Endothelial cell of umbilical vein (primary cell): Measurements from ENCODE around the gene COQ3. TPM values are rescaled to one million over a fixed set of nuclear protein-coding genes. Genes with fewer than 3 reads are reported as not detected.

ENCODE experiments used
- BruUV-seq: library from RNA; stranded (reverse); fragments of 400-500 nt; replicated peaks from 2 replicates; lab custom pipeline; 2021; lab: Mats Ljungman, UMichigan
- CTCF ChIA-PET: fragments of 300-600, 350-600 bp; sonication (Branson Sonifier 250); formaldehyde crosslinking; loops from one replicate; lab custom pipeline; 2021; ENCODE audit warnings: antibody characterized with exemption, inconsistent platforms; lab: Charles Lee
- POLR2A ChIA-PET: fragments of 300-600, 350-600 bp; sonication (Branson Sonifier 250); formaldehyde crosslinking; loops from one replicate; lab custom pipeline; 2021; ENCODE audit warnings: antibody characterized with exemption, inconsistent platforms; lab: Charles Lee
- DNase-seq: peaks from one replicate; pipeline ENCODE4 v3.0.0-alpha.2; 2011; ENCODE audit warnings: low read depth, low spot score
- FAIRE-seq: peaks from 2 replicates; lab custom pipeline; 2011; peaks lifted over from hg19 to GRCh38; lab: Jason Lieb, UNC
- H2AFZ ChIP-seq: 2 replicates; pipeline ENCODE4 v1.6.0; 2012; ENCODE audit warnings: low read depth, low read length, control low read depth, inconsistent platforms
- H3K27ac ChIP-seq: 2 replicates; pipeline ENCODE4 v1.5.1; 2011; ENCODE audit warnings: low read depth, mild to moderate bottlenecking, control low read depth, low read length, moderate library complexity; ENCODE audit not compliant: insufficient read depth
- H3K27me3 ChIP-seq, 2 experiments: 2 replicates each; pipeline versions ENCODE4 v1.6.0 to v1.6.1; 2011; ENCODE audit warnings: low read length in 2 of 2, mixed read lengths in 1 of 2; ENCODE audit not compliant: control insufficient read depth in 2 of 2, insufficient read depth in 2 of 2
- H3K36me3 ChIP-seq, 2 experiments: 2 replicates in 1 of 2; 3 replicates in 1 of 2; pipeline ENCODE4 v1.5.1; 2011; ENCODE audit warnings: low read length in 2 of 2, mild to moderate bottlenecking in 1 of 2, moderate library complexity in 1 of 2; ENCODE audit not compliant: control insufficient read depth in 2 of 2, insufficient read depth in 2 of 2; ENCODE audit errors: extremely low read depth in 1 of 2
- H3K4me1 ChIP-seq: 3 replicates; pipeline ENCODE4 v1.5.1; 2011; ENCODE audit warnings: mild to moderate bottlenecking, low read length; ENCODE audit not compliant: control insufficient read depth, insufficient read depth; ENCODE audit errors: extremely low read depth
- H3K4me2 ChIP-seq: 2 replicates; pipeline ENCODE4 v1.6.1; 2011; ENCODE audit warnings: low read length, control low read depth, mixed read lengths; ENCODE audit not compliant: insufficient read depth
- H3K4me3 ChIP-seq, 3 experiments: fragments of 200-600 bp in 1 of 3; sonication (generic), shearing (Covaris generic) in 1 of 3; replicated peaks in 1 of 3; 2 replicates each; pipeline ENCODE4 v1.5.1; 2011 to 2016; ENCODE audit warnings: control low read depth in 3 of 3, low read length in 3 of 3, mild to moderate bottlenecking in 2 of 3, inconsistent platforms in 1 of 3, low read depth in 1 of 3, moderate library complexity in 1 of 3; ENCODE audit not compliant: insufficient read depth in 1 of 3
- H3K79me2 ChIP-seq: 2 replicates; pipeline ENCODE4 v1.6.0; 2012; ENCODE audit warnings: low read length, inconsistent platforms; ENCODE audit not compliant: control insufficient read depth, insufficient read depth
- H3K9ac ChIP-seq: replicated peaks from 2 replicates; pipeline ENCODE3; 2011; ENCODE audit warnings: low read length, control low read depth; ENCODE audit not compliant: insufficient read depth; ENCODE audit errors: extremely low read depth
- H3K9me1 ChIP-seq: replicated peaks from 3 replicates; pipeline ENCODE4 v1.6.0; 2011; ENCODE audit warnings: mild to moderate bottlenecking, low read length; ENCODE audit not compliant: control insufficient read depth, insufficient read depth; ENCODE audit errors: extremely low read depth
- H3K9me3 ChIP-seq: replicated peaks from 2 replicates; pipeline ENCODE4 v1.5.1; 2012; ENCODE audit warnings: low read length, inconsistent platforms; ENCODE audit not compliant: control insufficient read depth, insufficient read depth
- H4K20me1 ChIP-seq: replicated peaks from 2 replicates; pipeline ENCODE3; 2011; ENCODE audit warnings: mild to moderate bottlenecking, low read length; ENCODE audit not compliant: control insufficient read depth, insufficient read depth; ENCODE audit errors: extremely low read depth
- EZH2 ChIP-seq: IDR thresholded peaks from 2 replicates; pipeline ENCODE4 v1.6.1; 2012; ENCODE audit warnings: borderline replicate concordance, low read depth, mild to moderate bottlenecking, moderate library complexity, low read length, inconsistent platforms; ENCODE audit not compliant: severe bottlenecking
- FOS ChIP-seq: IDR thresholded peaks from 2 replicates; pipeline ENCODE4 v1.6.1; 2011; ENCODE audit warnings: mild to moderate bottlenecking, low read length, moderate library complexity, borderline replicate concordance; ENCODE audit not compliant: insufficient read depth
- GATA2 ChIP-seq: IDR thresholded peaks from 2 replicates; pipeline ENCODE4 v1.7.0; 2011; ENCODE audit warnings: low read depth, mild to moderate bottlenecking, moderate library complexity, mixed read lengths, low read length; ENCODE audit not compliant: insufficient read length, insufficient read depth
- JUN ChIP-seq: IDR thresholded peaks from 2 replicates; pipeline ENCODE4 v1.6.1; 2011; ENCODE audit warnings: borderline replicate concordance, low read depth; ENCODE audit not compliant: insufficient read length, insufficient read depth
- MYC ChIP-seq: IDR thresholded peaks from one replicate; pipeline ENCODE4 v1.6.1; 2011; ENCODE audit warnings: mild to moderate bottlenecking, low read depth, low read length
- POLR2A ChIP-seq: IDR thresholded peaks from 2 replicates; pipeline ENCODE4 v1.6.1; 2012; ENCODE audit warnings: low read depth, mild to moderate bottlenecking, control low read depth, low read length
- POLR2AphosphoS5 ChIP-seq: IDR thresholded peaks from 2 replicates; pipeline ENCODE4 v1.6.1; 2012; ENCODE audit warnings: low read depth, mild to moderate bottlenecking, control low read depth, low read length, moderate library complexity; ENCODE audit not compliant: insufficient read depth
- dilution Hi-C: fragments of 300-500 bp; cut with MboI; formaldehyde crosslinking; loops from one replicate; pipeline ENCODE4 v1.15.0; 2019; ENCODE audit warnings: low sequenced_read_pairs; ENCODE audit not compliant: extremely low pct_ligation_motif_present
- intact Hi-C: fragments of 100-400 bp; cut with micrococcal nuclease; formaldehyde crosslinking; loops from one replicate; pipeline ENCODE4 v1.10.0; 2022
- polyA plus RNA-seq, 4 experiments: library from polyadenylated mRNA; depleted of rRNA in 3 of 4; stranded (reverse) in 3 of 4; unstranded in 1 of 4; fragments of >200 nt; gene quantifications; 2 replicates each; pipeline versions ENCODE4 v1.2.1 to v1.2.3, GENCODE V29; 2011 to 2012; ENCODE audit warnings: missing spikeins in 1 of 4
- total RNA-seq: library from RNA; stranded (reverse); gene quantifications from 2 replicates; pipeline ENCODE4 v1.2.3, GENCODE V29; 2021
- TF ChIP-seq, protein P1 (sequence below), 2 donors: IDR thresholded peaks; 1 replicate in 1 of 2; 2 replicates in 1 of 2; pipeline ENCODE4 v1.5.1; 2011; ENCODE audit warnings: low read length in 2 of 2, mild to moderate bottlenecking in 2 of 2, moderate library complexity in 2 of 2, control low read depth in 1 of 2, inconsistent platforms in 1 of 2, low read depth in 1 of 2; ENCODE audit not compliant: insufficient read depth in 1 of 2; ENCODE audit errors: extremely low read depth in 1 of 2
- TF ChIP-seq, protein P2 (sequence below): IDR thresholded peaks from 2 replicates; pipeline ENCODE4 v1.6.1; 2011; ENCODE audit not compliant: insufficient read depth, insufficient read length

COQ3 gene
- total and polyA plus RNA-seq, 2 donors (not counting 3 experiments of a cell fraction or from before 2014, with no cell fraction given) = 4.0 to 7.5 TPM

DNA sequence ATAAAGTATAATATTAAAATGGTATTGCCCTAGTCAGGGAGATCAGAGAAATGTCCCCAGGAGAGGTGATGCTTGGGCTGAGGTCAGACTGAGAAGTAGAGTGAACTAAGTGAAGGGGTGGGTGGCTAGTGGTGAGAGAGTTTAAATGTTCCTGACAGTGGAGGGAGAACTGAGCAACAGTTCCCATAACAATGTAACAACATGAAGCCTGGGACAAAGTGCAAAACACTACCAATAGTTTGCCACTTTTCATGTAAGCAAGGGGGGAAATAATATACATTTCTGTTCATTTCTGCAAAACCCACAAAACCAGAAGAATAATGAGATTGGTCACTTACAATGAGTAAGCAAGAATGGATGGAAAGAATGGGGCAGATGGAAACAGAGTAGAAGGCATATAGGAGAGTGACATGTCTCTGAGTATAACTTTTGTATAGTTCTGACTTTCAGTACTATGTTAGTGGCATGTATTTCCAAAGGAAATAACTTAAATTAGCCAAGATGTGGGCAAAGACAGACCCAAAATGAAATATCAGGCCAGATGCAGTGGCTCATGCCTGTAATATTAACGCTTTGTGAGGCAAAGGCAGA, 31.2 kb downstream of the COQ3 start:
- peaks cover 4 to 17% of the 10 kb centered on the region in 2 experiments for H3K27me3 ChIP-seq
- no peaks in the 10 kb centered on the region for H3K36me3 ChIP-seq
- intact Hi-C loops (no loop called here), dilution Hi-C loops (no loop called here)
- H3K4me2 ChIP-seq = no peak overlapping the region
- ChIA-PET POLR2A (no interaction called here), CTCF (no interaction called here)
- H3K79me2 ChIP-seq = no peaks in the 10 kb centered on the region
- H3K9me3 ChIP-seq = no peaks in the 10 kb centered on the region
- no peaks in the 10 kb centered on the region for H3K4me1 ChIP-seq
- no peak for FAIRE-seq
- no peak overlapping the region for H2AFZ ChIP-seq
- DNase-seq = no peak
- no peaks in the 10 kb centered on the region for H4K20me1 ChIP-seq
- H3K4me3 ChIP-seq = no peak overlapping the region
- TF ChIP-seq JUN (no peak), EZH2 (no peak), POLR2A (no peak), MYC (no peak), POLR2AphosphoS5 (no peak), GATA2 (no peak), FOS (no peak)
- TF ChIP-seq, protein P1, sequence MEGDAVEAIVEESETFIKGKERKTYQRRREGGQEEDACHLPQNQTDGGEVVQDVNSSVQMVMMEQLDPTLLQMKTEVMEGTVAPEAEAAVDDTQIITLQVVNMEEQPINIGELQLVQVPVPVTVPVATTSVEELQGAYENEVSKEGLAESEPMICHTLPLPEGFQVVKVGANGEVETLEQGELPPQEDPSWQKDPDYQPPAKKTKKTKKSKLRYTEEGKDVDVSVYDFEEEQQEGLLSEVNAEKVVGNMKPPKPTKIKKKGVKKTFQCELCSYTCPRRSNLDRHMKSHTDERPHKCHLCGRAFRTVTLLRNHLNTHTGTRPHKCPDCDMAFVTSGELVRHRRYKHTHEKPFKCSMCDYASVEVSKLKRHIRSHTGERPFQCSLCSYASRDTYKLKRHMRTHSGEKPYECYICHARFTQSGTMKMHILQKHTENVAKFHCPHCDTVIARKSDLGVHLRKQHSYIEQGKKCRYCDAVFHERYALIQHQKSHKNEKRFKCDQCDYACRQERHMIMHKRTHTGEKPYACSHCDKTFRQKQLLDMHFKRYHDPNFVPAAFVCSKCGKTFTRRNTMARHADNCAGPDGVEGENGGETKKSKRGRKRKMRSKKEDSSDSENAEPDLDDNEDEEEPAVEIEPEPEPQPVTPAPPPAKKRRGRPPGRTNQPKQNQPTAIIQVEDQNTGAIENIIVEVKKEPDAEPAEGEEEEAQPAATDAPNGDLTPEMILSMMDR (IDR thresholded peaks at IDR 0.05; ENCODE audit: extremely low read depth in 1 of 2, insufficient read depth in 1 of 2, low read depth in 1 of 2, low read length in 2 of 2) = no peak
- TF ChIP-seq, protein P2, sequence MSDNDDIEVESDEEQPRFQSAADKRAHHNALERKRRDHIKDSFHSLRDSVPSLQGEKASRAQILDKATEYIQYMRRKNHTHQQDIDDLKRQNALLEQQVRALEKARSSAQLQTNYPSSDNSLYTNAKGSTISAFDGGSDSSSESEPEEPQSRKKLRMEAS = no peak
- H3K9ac ChIP-seq = no peak overlapping the region
- BruUV-seq = no TSS peak
- no peak overlapping the region for H3K27ac ChIP-seq
- H3K9me1 ChIP-seq = no peaks in the 10 kb centered on the region
